NCI-H2196 (cell line): Measurements from ENCODE around the gene MARCHF2.

Experiments
- DNase-seq: peaks from one replicate; lab custom pipeline; 2025; ENCODE audit not compliant: unreplicated experiment; lab: John Stamatoyannopoulos, UW

Gene MARCHF2

GRCh38 chr19:8451885-8452284 is 38.8 kb downstream of the MARCHF2 start:
- DNase-seq = no peak

- DNase-seq = no peak
Observed at GRCh38 chr19:8452446-8453123, 39.5 kb downstream of the MARCHF2 start.

GRCh38 chr19:8453616-8454015 is 40.5 kb downstream of the MARCHF2 start:
- DNase-seq = no peak

GRCh38 chr19:8454218-8454617 is 41.1 kb downstream of the MARCHF2 start:
- no peak for DNase-seq

- DNase-seq = no peak
Observed at GRCh38 chr19:8455018-8455417, 41.9 kb downstream of the MARCHF2 start.

GRCh38 chr19:8456064-8456463 is 43.0 kb downstream of the MARCHF2 start:
- DNase-seq = no peak

- no peak for DNase-seq
Observed at GRCh38 chr19:8457209-8457608, 44.1 kb downstream of the MARCHF2 start.

- DNase-seq = no peak
Observed at GRCh38 chr19:8457827-8458226, 44.7 kb downstream of the MARCHF2 start.

GRCh38 chr19:8458380-8458779 is 45.3 kb downstream of the MARCHF2 start:
- DNase-seq = peak; percentile 25

GRCh38 chr19:8459095-8459494 is 46.0 kb downstream of the MARCHF2 start:
- DNase-seq = no peak

GRCh38 chr19:8459520-8460270 is 46.6 kb downstream of the MARCHF2 start:
- no peak for DNase-seq

GRCh38 chr19:8460516-8461298 is 47.6 kb downstream of the MARCHF2 start:
- DNase-seq = no peak

- DNase-seq = no peak
Observed at GRCh38 chr19:8461376-8461775, 48.3 kb downstream of the MARCHF2 start.

GRCh38 chr19:8461891-8462290 is 48.8 kb downstream of the MARCHF2 start:
- DNase-seq = no peak

- DNase-seq = no peak
Observed at GRCh38 chr19:8462571-8462970, 49.5 kb downstream of the MARCHF2 start.

GRCh38 chr19:8463365-8463764 is 50.3 kb downstream of the MARCHF2 start:
- no peak for DNase-seq

- DNase-seq = no peak
Observed at GRCh38 chr19:8466018-8466417, 52.9 kb downstream of the MARCHF2 start.

GRCh38 chr19:8468124-8468523 is 55.0 kb downstream of the MARCHF2 start:
- DNase-seq = no peak

- no peak for DNase-seq
Observed at GRCh38 chr19:8468761-8469373, 55.8 kb downstream of the MARCHF2 start.

GRCh38 chr19:8469613-8470368 is 56.7 kb downstream of the MARCHF2 start:
- DNase-seq = no peak
